Karpas-422 (cell line): Measurements from ENCODE around the gene RNF8. TPM values are rescaled to one million over a fixed set of nuclear protein-coding genes. Genes with fewer than 3 reads are reported as not detected.
"Not testable (repeated sequence)": the region's sequence is repeated elsewhere in the genome, so short reads cannot be mapped to it uniquely, and the experiment has no call there.

Experiments
- DNase-seq: peaks from one replicate; pipeline ENCODE4 v3.0.0-alpha.2; 2015
- H2AFZ ChIP-seq: fragments of 200-600 bp; sonication (generic); 2 replicates; pipeline ENCODE4 v1.6.1; 2014; ENCODE audit warnings: antibody characterized with exemption, low read length, mixed read lengths
- H3K27ac ChIP-seq: fragments of 200-600 bp; sonication (generic); 2 replicates; pipeline ENCODE4 v1.5.1; 2014; ENCODE audit warnings: mild to moderate bottlenecking, low read length, moderate library complexity
- H3K27me3 ChIP-seq: fragments of 200-600 bp; sonication (generic); 2 replicates; pipeline ENCODE4 v1.6.1; 2014; ENCODE audit warnings: low read length, mixed read lengths
- H3K36me3 ChIP-seq: fragments of 200-600 bp; sonication (generic); 2 replicates; pipeline ENCODE4 v1.6.1; 2014; ENCODE audit warnings: low read length, mixed read lengths; ENCODE audit not compliant: insufficient read depth
- H3K4me1 ChIP-seq: fragments of 200-600 bp; sonication (generic); 2 replicates; pipeline ENCODE4 v1.6.1; 2014; ENCODE audit warnings: mild to moderate bottlenecking, low read length, mixed read lengths
- H3K4me2 ChIP-seq: fragments of 200-600 bp; sonication (generic); 2 replicates; pipeline ENCODE4 v1.6.1; 2014; ENCODE audit warnings: low read length, low read depth, mild to moderate bottlenecking; ENCODE audit not compliant: poor library complexity, severe bottlenecking
- H3K4me3 ChIP-seq: fragments of 200-600 bp; sonication (generic); 2 replicates; pipeline ENCODE4 v1.5.1; 2014; ENCODE audit warnings: mild to moderate bottlenecking, antibody characterized with exemption, low read length, mixed read lengths
- H3K79me2 ChIP-seq: fragments of 200-600 bp; sonication (generic); 2 replicates; pipeline ENCODE4 v1.6.1; 2014; ENCODE audit warnings: mild to moderate bottlenecking, low read length, mixed read lengths
- H3K9ac ChIP-seq: fragments of 200-600 bp; sonication (generic); 2 replicates; pipeline ENCODE4 v1.6.0; 2014; ENCODE audit warnings: low read length
- H3K9me2 ChIP-seq: fragments of 200-600 bp; sonication (generic), shearing (Covaris generic); replicated peaks from 2 replicates; pipeline ENCODE4 v1.6.0; 2014; ENCODE audit warnings: mild to moderate bottlenecking, low read length, moderate library complexity; ENCODE audit not compliant: insufficient read depth
- H3K9me3 ChIP-seq: fragments of 300-700, 200-600 bp; sonication (generic); 2 replicates; pipeline ENCODE4 v1.6.1; 2014; ENCODE audit warnings: low read length, mixed read lengths
- H4K20me1 ChIP-seq: fragments of 200-600 bp; sonication (generic); 2 replicates; pipeline ENCODE4 v1.6.1; 2014; ENCODE audit warnings: mild to moderate bottlenecking, antibody characterized with exemption, low read length, low read depth; ENCODE audit not compliant: insufficient read depth
- small RNA-seq: library from RNA; depleted of rRNA; stranded (forward); fragments of <200 nt; gene quantifications from one replicate; pipeline ENCODE3, GENCODE V24; 2014
- total RNA-seq: library from RNA; depleted of rRNA; stranded (reverse); fragments of >200 nt; shearing (Covaris generic); gene quantifications from 2 replicates; pipeline ENCODE4 v1.2.3, GENCODE V29; 2014; ENCODE audit warnings: low replicate concordance; rRNA removed

RNF8 gene
- total RNA-seq, 1 experiment from 2014 or later, result 22.5 TPM

DNA sequence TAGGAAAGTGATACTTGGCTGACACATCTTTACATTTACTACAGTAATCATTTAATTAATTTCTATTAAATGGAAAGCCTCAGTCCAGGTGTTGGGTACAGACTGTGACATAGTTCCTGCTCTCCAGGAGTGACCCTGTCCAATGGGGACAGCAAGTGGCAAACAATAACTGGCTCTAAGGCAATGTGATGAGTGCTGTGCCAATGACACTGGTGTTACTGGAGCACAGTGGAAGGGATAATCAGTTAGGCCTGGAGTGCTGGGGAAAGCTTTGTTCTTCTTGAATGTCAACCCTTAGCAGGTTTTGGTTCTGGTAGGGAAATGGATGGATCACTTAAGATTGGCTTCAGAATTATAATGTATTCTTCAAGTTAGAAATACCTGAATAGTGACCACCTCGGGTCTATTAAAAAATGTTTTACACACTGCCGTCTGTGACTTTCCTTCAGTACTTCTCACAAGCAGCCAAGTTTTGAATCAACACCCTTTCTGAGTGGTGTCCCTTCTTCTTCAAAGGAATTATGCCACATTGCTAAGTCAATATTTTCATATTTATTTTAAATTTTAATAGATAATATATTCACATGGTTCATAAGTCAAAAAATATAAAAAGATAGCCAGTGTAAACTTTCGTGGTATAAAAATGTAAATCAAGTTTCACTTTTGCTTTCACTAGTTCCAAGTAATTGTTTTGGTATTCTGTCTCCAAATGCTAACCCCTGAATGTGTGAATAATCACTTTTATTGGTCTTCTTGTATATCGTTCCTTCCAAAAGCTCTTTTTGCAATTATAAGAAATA is 88.8 kb downstream of the RNF8 start:
- no peak for DNase-seq
- Histone ChIP-seq H4K20me1 (no peaks in the 10 kb centered on the region), H3K9ac (peak overlapping the region; percentile 26; the same call in 1 of the 2 replicates), H3K4me1 (peaks cover 9% of the 10 kb centered on the region), H2AFZ (no peak overlapping the region), H3K79me2 (peaks cover 40% of the 10 kb centered on the region), H3K9me2 (no peaks in the 10 kb centered on the region), H3K4me3 (no peak overlapping the region), H3K36me3 (peaks cover 24% of the 10 kb centered on the region; the same call in 1 of the 2 replicates), H3K9me3 (no peaks in the 10 kb centered on the region), H3K27me3 (no peaks in the 10 kb centered on the region), H3K27ac (no peak overlapping the region), H3K4me2 (peak overlapping the region; percentile 12)

DNA sequence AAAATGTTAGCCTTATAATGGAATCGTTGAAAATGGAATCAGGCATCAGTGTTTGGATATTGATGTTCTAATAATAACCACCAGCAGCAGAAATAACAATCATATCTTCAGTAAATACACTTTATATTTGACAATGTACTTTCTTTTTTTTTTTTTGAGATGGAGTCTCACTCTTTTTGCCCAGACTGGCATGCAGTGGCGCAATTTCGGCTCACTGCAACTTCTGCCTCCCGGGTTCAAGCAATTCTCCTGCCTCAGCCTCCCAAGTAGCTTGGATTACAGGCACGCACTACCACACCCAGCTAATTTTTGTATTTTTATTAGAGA is 89.4 kb downstream of the RNF8 start:
- H3K27me3 ChIP-seq, H3K9ac ChIP-seq, H3K9me2 ChIP-seq, H3K4me1 ChIP-seq, DNase-seq, H2AFZ ChIP-seq, H3K27ac ChIP-seq, H4K20me1 ChIP-seq, H3K9me3 ChIP-seq, H3K4me2 ChIP-seq, H3K4me3 ChIP-seq: not testable (repeated sequence)
- Histone ChIP-seq H3K79me2 (peaks cover 40% of the 10 kb centered on the region), H3K36me3 (peaks cover 24% of the 10 kb centered on the region; the same call in 1 of the 2 replicates)

Small RNA genes lying within 50 kb of the gene (small RNA-seq; reads per million reads assigned to genes)
- not detected for gene RN7SL273P

Other genes starting within 250 kb of the RNF8 start
- 1.9 and 4.0 TPM in 2 replicates for gene PIM1, start 183.8 kb upstream of the RNF8 start, total RNA-seq
- 9.2 and 9.6 TPM in 2 replicates for gene TBC1D22B, start 96.2 kb upstream of the RNF8 start, total RNA-seq
- gene TMEM217, start 95.8 kb upstream of the RNF8 start, total RNA-seq, result 0.22 TPM in 1 of 2 replicates, not detected in the other
- 28.7 and 40.0 TPM in 2 replicates for gene CMTR1, start 79.2 kb downstream of the RNF8 start, total RNA-seq
- 19.6 and 23.2 TPM in 2 replicates for gene CCDC167, start 145.9 kb downstream of the RNF8 start, total RNA-seq